Measurements from ENCODE around the gene SPTBN4.

SPTBN4 gene

GRCh38 chr19:40503320-40503695 lies 36.5 kb downstream of the SPTBN4 start:
- no peaks in the 10 kb centered on the region for H3K36me3 ChIP-seq (ENCODE audit: control insufficient read depth, insufficient read depth, low read length)
- no peak overlapping the region for H3K27ac ChIP-seq (ENCODE audit: low read depth, low read length)
- H3K9ac ChIP-seq (ENCODE audit: low read length): no peak overlapping the region
- no peaks in the 10 kb centered on the region for H3K4me1 ChIP-seq (ENCODE audit: control insufficient read depth, insufficient read depth, low read length)
- no peak overlapping the region for H3K4me3 ChIP-seq (ENCODE audit: low read length)
- H3K27me3 ChIP-seq (ENCODE audit: control insufficient read depth, insufficient read depth, low read length): no peaks in the 10 kb centered on the region

DNA sequence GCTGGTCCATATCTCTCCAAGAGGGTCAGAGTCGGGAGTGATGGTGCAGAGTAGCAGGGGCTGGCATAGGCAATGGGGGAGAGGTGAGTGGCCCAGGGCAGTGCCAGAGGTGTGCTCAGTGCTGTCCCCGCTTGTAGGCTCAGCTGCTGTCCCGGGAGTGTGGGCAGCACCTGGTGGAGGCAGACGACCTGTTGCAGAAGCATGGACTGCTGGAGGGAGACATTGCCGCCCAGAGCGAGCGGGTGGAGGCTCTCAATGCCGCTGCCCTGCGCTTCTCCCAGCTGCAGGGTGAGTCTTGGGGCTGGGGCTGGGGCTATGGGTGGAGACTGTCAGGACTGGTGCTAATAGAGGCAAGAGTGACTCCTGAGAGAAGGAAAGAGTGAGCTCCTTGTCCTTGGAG lies 39.3 kb downstream of the SPTBN4 start:
- Histone ChIP-seq H3K36me3 (ENCODE audit: control insufficient read depth, insufficient read depth, low read length) (no peaks in the 10 kb centered on the region), H3K9ac (ENCODE audit: low read length) (no peak overlapping the region), H3K27ac (ENCODE audit: low read depth, low read length) (no peak overlapping the region), H3K27me3 (ENCODE audit: control insufficient read depth, insufficient read depth, low read length) (no peaks in the 10 kb centered on the region), H3K4me1 (ENCODE audit: control insufficient read depth, insufficient read depth, low read length) (no peaks in the 10 kb centered on the region), H3K4me3 (ENCODE audit: low read length) (no peak overlapping the region)

- Histone ChIP-seq H3K27me3 (ENCODE audit: control insufficient read depth, insufficient read depth, low read length) (peaks cover 6% of the 10 kb centered on the region), H3K36me3 (ENCODE audit: control insufficient read depth, insufficient read depth, low read length) (no peaks in the 10 kb centered on the region), H3K9ac (ENCODE audit: low read length) (no peak overlapping the region), H3K4me3 (ENCODE audit: low read length) (no peak overlapping the region), H3K27ac (ENCODE audit: low read depth, low read length) (no peak overlapping the region), H3K4me1 (ENCODE audit: control insufficient read depth, insufficient read depth, low read length) (no peaks in the 10 kb centered on the region)
Measured at GRCh38 chr19:40507892-40508291, 41.1 kb downstream of the SPTBN4 start.

- Histone ChIP-seq H3K36me3 (ENCODE audit: control insufficient read depth, insufficient read depth, low read length) (no peaks in the 10 kb centered on the region), H3K4me1 (ENCODE audit: control insufficient read depth, insufficient read depth, low read length) (no peaks in the 10 kb centered on the region), H3K27me3 (ENCODE audit: control insufficient read depth, insufficient read depth, low read length) (peaks cover 12% of the 10 kb centered on the region), H3K4me3 (ENCODE audit: low read length) (no peak overlapping the region), H3K9ac (ENCODE audit: low read length) (no peak overlapping the region), H3K27ac (ENCODE audit: low read depth, low read length) (no peak overlapping the region)
Measured at GRCh38 chr19:40508739-40509260, 42.0 kb downstream of the SPTBN4 start.

GRCh38 chr19:40510526-40511115 lies 43.8 kb downstream of the SPTBN4 start:
- H3K27ac ChIP-seq (ENCODE audit: low read depth, low read length): no peak overlapping the region
- H3K27me3 ChIP-seq (ENCODE audit: control insufficient read depth, insufficient read depth, low read length): peaks cover 16% of the 10 kb centered on the region
- H3K4me1 ChIP-seq (ENCODE audit: control insufficient read depth, insufficient read depth, low read length): no peaks in the 10 kb centered on the region
- H3K4me3 ChIP-seq (ENCODE audit: low read length): no peak overlapping the region
- no peaks in the 10 kb centered on the region for H3K36me3 ChIP-seq (ENCODE audit: control insufficient read depth, insufficient read depth, low read length)
- H3K9ac ChIP-seq (ENCODE audit: low read length): no peak overlapping the region

DNA sequence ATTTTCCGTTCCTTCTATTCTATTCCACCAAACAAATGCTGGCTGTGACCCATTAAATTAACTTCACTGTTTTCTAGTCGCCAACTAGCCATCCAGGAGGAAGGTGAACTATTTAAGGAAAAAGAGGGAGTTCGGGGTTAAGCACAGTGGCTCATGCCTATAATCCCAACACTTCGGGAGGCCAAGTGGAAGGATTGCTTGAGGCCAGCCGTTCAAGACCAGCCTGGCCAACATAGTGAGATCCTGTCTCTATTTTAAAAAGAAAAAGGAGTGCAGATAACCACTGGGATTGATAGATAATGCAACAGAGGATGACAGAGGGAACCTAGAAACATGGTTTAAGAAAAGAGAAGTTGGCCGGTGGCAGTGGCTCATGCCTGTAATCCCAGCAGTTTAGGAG lies 44.7 kb downstream of the SPTBN4 start:
- H3K27ac ChIP-seq (ENCODE audit: low read depth, low read length): no peak overlapping the region
- H3K4me3 ChIP-seq (ENCODE audit: low read length): no peak overlapping the region
- no peak overlapping the region for H3K9ac ChIP-seq (ENCODE audit: low read length)
- no peaks in the 10 kb centered on the region for H3K36me3 ChIP-seq (ENCODE audit: control insufficient read depth, insufficient read depth, low read length)
- H3K27me3 ChIP-seq (ENCODE audit: control insufficient read depth, insufficient read depth, low read length): peaks cover 16% of the 10 kb centered on the region
- H3K4me1 ChIP-seq (ENCODE audit: control insufficient read depth, insufficient read depth, low read length): no peaks in the 10 kb centered on the region

- no peaks in the 10 kb centered on the region for H3K4me1 ChIP-seq (ENCODE audit: control insufficient read depth, insufficient read depth, low read length)
- no peaks in the 10 kb centered on the region for H3K36me3 ChIP-seq (ENCODE audit: control insufficient read depth, insufficient read depth, low read length)
- H3K27ac ChIP-seq (ENCODE audit: low read depth, low read length): no peak overlapping the region
- no peak overlapping the region for H3K4me3 ChIP-seq (ENCODE audit: low read length)
- H3K9ac ChIP-seq (ENCODE audit: low read length): no peak overlapping the region
- H3K27me3 ChIP-seq (ENCODE audit: control insufficient read depth, insufficient read depth, low read length): peaks cover 16% of the 10 kb centered on the region
Measured at GRCh38 chr19:40512110-40512472, 45.3 kb downstream of the SPTBN4 start.

GRCh38 chr19:40512473-40513344 lies 45.9 kb downstream of the SPTBN4 start:
- no peak overlapping the region for H3K9ac ChIP-seq (ENCODE audit: low read length)
- H3K27me3 ChIP-seq (ENCODE audit: control insufficient read depth, insufficient read depth, low read length): peaks cover 16% of the 10 kb centered on the region
- H3K4me1 ChIP-seq (ENCODE audit: control insufficient read depth, insufficient read depth, low read length): no peaks in the 10 kb centered on the region
- no peak overlapping the region for H3K27ac ChIP-seq (ENCODE audit: low read depth, low read length)
- no peak overlapping the region for H3K4me3 ChIP-seq (ENCODE audit: low read length)
- H3K36me3 ChIP-seq (ENCODE audit: control insufficient read depth, insufficient read depth, low read length): no peaks in the 10 kb centered on the region

DNA sequence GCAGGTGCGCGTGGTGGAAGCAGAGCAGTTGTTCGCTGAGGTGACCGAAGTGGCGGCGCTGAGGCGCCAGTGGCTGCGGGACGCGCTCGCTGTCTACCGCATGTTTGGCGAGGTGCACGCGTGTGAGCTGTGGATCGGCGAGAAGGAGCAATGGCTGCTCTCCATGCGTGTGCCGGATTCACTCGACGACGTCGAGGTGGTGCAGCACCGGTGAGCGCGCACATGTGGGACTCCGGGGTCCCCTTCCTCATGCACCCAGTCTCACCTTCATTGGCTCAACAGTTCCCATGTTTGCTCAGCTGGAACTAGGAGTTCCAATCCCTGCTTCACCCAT lies 46.5 kb downstream of the SPTBN4 start:
- H3K36me3 ChIP-seq (ENCODE audit: control insufficient read depth, insufficient read depth, low read length): no peaks in the 10 kb centered on the region
- H3K4me1 ChIP-seq (ENCODE audit: control insufficient read depth, insufficient read depth, low read length): no peaks in the 10 kb centered on the region
- no peak overlapping the region for H3K27ac ChIP-seq (ENCODE audit: low read depth, low read length)
- H3K9ac ChIP-seq (ENCODE audit: low read length): no peak overlapping the region
- peaks cover 16% of the 10 kb centered on the region for H3K27me3 ChIP-seq (ENCODE audit: control insufficient read depth, insufficient read depth, low read length)
- H3K4me3 ChIP-seq (ENCODE audit: low read length): no peak overlapping the region

GRCh38 chr19:40513741-40514315 lies 47.0 kb downstream of the SPTBN4 start:
- no peak overlapping the region for H3K9ac ChIP-seq (ENCODE audit: low read length)
- no peaks in the 10 kb centered on the region for H3K36me3 ChIP-seq (ENCODE audit: control insufficient read depth, insufficient read depth, low read length)
- H3K4me3 ChIP-seq (ENCODE audit: low read length): no peak overlapping the region
- no peak overlapping the region for H3K27ac ChIP-seq (ENCODE audit: low read depth, low read length)
- peaks cover 16% of the 10 kb centered on the region for H3K27me3 ChIP-seq (ENCODE audit: control insufficient read depth, insufficient read depth, low read length)
- H3K4me1 ChIP-seq (ENCODE audit: control insufficient read depth, insufficient read depth, low read length): no peaks in the 10 kb centered on the region

- Histone ChIP-seq H3K9ac (ENCODE audit: low read length) (no peak overlapping the region), H3K4me3 (ENCODE audit: low read length) (no peak overlapping the region), H3K27ac (ENCODE audit: low read depth, low read length) (no peak overlapping the region), H3K4me1 (ENCODE audit: control insufficient read depth, insufficient read depth, low read length) (no peaks in the 10 kb centered on the region), H3K36me3 (ENCODE audit: control insufficient read depth, insufficient read depth, low read length) (no peaks in the 10 kb centered on the region), H3K27me3 (ENCODE audit: control insufficient read depth, insufficient read depth, low read length) (peaks cover 14% of the 10 kb centered on the region)
Measured at GRCh38 chr19:40517248-40517647, 50.4 kb downstream of the SPTBN4 start.

- Histone ChIP-seq H3K27me3 (ENCODE audit: control insufficient read depth, insufficient read depth, low read length) (no peaks in the 10 kb centered on the region), H3K36me3 (ENCODE audit: control insufficient read depth, insufficient read depth, low read length) (no peaks in the 10 kb centered on the region), H3K27ac (ENCODE audit: low read depth, low read length) (no peak overlapping the region), H3K9ac (ENCODE audit: low read length) (no peak overlapping the region), H3K4me1 (ENCODE audit: control insufficient read depth, insufficient read depth, low read length) (no peaks in the 10 kb centered on the region), H3K4me3 (ENCODE audit: low read length) (no peak overlapping the region)
Measured at GRCh38 chr19:40519352-40520322, 52.8 kb downstream of the SPTBN4 start.
